CD4-positive, alpha-beta T cell treated with Interleukin-2 at 100 ng/mL for 4 hours (primary cell): ENCODE data around the gene MAP3K9.
"Not testable (repeated sequence)": the region's sequence is repeated elsewhere in the genome, so short reads cannot be mapped to it uniquely, and the experiment has no call there.

Experiments used
- DNase-seq: peaks from one replicate; pipeline ENCODE4 v3.0.0-alpha.2; 2020; ENCODE audit warnings: low spot score

MAP3K9 gene

DNA sequence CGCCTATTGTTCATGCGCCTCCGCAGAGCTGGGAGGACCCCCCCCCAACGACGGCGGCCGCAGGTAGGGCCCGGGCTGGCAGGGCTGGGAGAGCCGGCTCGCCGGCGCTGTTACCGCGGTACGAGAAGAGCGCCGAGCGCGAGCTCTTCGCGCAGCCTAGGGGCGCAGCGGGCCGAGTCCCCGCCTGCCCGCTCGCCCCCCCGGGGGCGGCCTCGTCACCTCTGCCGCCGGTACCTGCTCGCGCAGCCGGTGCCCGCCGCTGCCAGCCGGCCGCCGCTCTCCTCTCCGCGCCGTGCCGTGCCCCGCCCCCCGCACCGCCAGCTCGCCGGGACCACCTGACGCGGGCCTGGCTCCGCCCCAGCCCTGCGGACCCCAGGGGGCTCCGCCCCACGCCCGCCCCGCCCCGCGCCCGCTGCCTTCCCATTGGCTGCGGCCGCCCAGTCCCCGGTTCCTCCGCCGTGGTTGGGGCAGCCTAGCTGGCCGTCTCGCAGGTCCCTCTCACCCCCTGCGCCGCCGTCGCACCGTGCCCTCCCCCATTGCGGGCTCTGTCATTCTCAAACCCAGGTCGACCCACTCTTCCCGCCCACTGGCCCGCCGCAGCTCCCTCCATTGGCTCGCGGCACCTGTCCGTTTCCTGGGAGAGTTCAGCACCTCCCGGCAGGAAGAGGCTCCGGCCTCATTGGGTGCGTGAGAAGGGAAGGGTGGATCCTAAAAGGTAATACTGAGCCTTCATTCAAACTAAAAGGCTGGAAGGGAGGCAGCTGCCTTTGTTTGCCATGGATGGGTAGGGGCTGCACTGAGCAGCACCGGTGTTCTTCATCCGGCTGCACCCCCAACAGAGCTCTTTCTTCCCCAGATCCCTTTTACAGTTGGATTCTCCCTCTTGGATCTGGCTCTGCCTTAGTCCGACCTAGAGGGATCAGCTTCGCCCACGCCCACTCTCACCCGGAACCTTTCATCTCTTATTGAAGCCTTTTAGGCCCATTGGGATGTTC is at the start of gene MAP3K9:
Gene MAP3K9, minus strand, starts transcription at position 289 of the 995 bp plus-strand sequence. CDS start 342 bp downstream, outside the sequence.
- peak; percentile 89 for DNase-seq

DNA sequence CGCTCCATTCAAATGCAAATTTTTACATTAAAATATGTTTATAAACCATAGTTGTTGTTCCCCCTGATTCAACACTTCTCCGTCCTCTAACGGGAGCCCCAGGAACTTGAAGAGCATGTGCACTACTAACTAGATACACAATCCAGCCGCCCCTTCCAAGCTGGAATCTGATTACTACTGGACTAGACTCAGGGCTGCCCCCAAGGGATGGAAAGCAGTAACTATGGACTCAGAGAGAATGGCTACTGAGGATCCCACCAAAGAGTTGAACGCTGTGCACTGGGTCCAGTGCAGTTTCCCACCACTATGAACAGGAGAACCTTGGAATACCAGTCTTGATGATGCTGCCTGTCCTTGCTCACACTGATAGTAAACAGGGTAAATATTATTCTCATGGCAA is 49.3 kb upstream of the MAP3K9 start:
- no peak for DNase-seq

DNA sequence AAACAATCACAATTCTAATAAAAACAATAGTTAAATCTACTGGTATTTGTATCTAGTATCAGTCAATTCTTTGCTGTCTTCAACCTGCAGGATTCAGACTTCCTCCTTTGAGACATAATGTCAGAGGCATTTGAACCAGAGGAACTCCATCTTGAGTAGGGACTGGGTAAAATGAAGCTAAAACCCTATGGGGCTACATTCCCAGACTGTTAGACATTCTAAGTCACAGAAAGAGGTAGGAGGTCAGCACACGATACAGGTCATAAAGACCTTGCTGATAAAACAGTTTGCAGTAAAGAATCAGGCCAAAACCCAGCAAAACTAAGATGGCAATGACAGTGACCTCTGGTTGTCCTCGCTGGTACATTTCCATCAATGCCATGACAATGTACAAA is 48.2 kb upstream of the MAP3K9 start:
- no peak for DNase-seq

DNA sequence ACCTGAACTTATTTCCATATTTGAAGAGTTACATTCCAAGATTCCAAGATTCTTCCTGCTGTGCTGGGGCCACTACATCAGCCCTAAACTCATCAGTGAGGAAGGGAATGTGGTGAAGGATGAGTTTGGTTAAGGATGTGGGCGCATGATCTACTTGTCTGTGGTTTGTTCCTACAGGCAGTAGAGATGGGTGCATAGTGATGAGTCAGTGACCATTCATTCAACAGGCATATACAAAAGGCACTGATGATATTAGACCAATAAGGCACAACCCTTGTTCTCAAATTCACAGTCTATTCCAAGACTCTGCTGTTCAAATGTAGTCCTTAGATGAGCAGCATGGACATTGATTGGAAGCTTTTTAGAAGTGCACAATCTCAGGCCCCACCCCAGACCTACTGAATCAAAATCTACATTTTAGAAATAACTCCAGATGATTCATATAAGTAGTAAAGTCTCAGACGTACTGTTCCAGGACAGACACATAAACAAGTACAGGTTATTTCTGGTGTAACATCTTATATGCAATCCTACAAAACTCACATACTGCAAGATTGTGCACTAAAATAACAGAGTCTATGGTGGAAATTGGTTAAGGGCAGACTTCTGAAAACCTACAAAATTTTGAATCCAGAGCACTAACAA is 47.7 kb upstream of the MAP3K9 start:
- DNase-seq = peak; percentile 7

DNA sequence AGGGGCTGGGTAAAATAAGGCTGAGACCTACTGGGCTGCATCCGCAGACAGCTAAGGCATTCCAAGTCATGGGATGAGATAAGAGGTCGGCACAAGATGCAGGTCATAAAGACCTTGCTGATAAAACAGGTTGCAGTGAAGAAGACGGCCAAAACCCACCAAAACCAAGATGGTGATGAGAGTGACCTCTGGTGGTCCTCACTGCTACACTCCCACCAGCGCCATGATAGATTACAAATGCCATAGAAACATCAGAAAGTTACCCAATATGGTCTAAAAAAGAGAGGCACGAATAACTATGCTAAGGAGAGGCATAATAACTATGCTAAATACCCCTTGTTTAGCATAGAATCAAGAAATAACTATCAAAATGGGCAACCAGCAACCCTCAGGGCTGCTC is 46.2 kb upstream of the MAP3K9 start:
- DNase-seq = no peak

DNA sequence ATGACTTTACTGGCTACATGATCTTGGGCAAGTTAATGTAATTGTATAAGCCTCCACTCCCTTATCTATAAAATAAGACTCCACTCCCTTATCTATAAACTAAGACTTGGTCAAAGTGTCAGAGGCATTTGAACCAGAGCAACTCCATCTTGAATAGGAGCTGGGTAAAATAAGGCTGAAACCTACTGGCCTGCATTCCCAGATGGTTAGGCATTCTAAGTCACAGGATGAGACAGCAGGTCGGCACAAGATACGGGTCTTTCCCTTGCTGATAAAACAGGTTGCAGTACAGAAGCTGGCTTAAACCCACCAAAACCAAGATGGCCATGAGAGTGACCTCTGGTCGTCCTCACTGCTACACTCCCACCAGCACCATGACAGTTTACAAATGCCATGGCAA is 44.3 kb upstream of the MAP3K9 start:
- not testable (repeated sequence) for DNase-seq

DNA sequence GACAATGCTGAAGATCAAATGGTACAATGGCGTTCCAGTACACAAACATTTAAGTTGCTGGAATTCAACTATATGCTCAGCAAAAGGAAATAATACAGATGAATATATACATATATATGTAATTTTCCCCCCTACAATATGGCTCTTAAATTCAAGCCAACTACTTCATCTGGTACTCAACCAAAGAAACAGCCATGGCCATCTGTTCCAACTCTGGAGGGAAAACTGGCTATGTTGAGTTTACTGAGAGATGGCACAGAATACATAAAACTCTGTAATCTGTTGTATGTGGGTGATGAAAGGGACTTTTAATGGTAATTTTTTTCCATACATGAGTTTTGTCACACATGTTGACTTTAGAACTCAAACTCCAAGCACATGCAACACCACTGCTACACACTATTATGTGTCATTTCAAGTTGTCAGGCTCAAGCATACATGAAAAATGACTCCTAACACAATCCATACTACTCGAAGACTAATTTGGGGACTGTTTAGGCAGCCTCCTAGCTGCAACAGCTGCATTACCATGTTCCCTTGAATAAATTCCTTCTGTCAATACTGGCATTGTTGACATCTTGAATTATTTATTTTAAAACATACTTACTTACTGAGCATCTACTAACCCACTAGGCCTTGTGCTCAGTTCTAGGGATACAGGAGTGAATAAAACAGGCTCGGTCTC is 38.2 kb upstream of the MAP3K9 start:
- no peak for DNase-seq

DNA sequence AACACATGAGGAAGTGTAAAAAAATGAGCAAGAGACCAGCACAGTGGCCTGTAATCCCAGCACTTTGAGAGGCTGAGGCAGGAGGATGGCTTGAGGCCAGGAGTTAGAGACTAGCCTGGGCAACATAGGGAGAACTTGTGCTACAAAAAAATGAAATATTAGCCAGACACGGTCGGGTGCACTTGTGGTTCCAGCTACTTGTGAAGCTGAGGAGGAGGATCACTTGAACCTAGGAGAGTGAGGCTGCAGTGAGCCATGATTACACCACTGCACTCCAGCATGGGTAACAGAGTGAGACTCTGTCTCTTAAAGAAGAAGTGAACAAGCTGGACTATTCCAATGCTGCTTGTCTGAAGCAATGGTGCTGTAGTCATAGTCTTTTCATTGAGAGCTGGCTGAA is 36.3 kb upstream of the MAP3K9 start:
- no peak for DNase-seq

DNA sequence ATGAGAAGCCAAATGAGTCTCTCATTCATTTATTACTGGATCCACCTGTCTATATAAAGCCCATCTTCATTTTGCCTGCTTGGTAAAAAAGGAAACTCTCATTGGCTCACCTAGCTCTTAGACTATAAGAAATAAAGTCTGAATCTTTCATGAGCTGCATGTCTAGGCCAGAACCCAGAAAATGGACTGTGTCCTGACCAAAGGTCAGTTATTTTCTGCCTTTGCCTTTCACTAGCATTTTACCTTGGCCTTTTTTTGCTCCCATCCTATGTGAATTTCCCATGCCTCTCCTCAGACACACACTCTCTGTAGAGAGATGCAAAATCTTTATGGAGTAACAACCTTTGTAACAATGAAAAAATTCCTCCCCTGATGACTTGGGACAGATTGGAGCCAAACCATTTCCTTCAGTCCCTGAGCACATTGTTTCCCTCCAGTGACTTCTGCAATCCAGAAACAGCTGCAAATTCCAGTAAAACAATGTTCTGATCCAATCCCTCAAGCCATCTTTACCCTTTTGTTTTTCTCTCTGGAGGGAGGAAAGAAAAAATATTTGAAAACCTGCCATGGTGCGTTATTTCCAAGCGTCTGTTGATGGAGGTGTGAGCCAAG is 33.6 kb upstream of the MAP3K9 start:
- no peak for DNase-seq

DNA sequence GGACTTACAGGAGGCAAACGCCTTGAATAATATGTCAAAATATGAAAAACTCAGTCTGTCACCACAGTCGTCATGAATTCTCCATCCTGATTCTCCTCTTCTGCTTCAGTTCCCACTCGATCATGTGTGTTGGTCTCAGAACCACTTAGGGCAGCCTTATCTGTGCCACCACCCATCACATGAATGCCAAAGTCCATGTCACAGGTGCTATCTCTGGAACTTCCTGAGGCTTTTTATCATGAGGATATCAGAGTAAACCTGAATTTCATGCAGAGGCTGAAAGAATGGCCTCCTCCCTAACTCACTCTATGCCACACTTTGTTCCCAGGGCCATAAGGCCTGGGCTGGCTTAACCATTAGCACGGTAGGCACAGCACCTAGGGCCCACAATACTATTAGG is 28.8 kb upstream of the MAP3K9 start:
- no peak for DNase-seq

DNA sequence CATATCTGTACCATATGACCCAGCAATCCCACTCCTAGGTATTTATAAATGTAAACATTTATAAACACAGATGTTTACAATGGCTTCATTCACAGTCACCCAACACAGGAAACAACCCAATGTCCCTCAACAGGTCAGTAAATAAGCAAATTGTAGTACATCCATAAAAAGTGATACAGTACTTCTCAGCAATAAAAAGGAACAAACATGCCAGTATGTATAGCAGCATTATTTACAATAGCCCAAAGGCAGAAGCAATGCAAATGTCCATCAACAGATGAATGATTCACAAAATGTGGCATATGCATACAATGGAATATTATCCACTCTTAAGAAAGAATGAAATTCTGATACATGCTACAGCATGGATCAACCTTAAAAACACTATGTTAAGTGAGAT is 27.6 kb upstream of the MAP3K9 start:
- no peak for DNase-seq

DNA sequence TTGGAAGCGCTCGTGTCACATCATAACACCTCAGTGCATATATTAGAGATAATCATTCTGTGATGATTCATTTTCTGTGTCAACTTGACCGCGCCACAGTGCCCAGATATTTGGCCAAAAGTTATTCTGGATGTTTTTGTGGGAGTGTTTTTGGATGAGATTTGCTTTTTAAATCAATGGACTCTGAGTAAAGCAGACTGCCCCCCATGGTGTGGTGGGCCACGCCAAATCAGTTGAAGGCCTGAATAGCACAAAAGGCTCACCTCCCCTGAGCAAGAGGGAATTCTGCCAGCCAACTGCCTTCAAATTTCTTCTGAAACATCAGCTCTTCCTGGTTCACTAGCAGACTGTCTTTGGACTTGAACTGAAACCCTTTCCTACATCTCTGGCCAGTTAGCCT is 24.6 kb upstream of the MAP3K9 start:
- no peak for DNase-seq

DNA sequence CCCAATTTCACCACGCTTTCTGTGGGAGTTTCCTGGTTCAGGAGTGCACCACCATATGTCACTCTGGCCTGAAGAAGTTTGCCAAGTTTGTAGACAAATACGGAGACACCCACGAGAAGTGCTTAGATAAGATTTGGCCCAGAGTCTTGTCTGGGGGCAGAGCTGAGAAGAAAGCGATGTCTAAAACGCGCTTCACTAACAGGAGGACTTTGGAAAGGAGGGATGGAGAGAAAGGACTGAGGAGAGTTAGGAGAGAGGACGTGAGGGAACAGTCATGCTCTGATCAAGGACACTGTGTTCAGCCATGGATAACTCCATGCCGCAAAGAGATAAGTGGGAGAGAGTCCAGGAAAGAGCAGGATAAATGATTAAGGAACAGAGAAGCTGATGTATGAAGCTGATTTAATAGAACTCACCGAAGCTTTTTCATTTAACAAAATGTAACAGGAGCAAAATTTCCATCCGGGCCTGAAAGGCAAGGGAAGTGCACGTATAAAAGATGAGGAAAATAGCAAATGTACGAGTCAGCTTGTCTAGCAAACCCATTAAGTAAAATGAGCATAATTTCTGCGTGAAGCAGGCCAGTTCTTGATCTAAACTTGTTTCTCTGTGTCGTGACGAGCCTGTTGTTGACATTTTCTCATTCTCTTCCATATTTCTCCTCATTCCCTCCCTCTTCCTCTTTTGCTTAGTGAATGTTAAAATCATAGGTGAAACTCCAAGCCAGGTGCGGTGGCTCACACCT is 23.4 kb upstream of the MAP3K9 start:
- no peak for DNase-seq

DNA sequence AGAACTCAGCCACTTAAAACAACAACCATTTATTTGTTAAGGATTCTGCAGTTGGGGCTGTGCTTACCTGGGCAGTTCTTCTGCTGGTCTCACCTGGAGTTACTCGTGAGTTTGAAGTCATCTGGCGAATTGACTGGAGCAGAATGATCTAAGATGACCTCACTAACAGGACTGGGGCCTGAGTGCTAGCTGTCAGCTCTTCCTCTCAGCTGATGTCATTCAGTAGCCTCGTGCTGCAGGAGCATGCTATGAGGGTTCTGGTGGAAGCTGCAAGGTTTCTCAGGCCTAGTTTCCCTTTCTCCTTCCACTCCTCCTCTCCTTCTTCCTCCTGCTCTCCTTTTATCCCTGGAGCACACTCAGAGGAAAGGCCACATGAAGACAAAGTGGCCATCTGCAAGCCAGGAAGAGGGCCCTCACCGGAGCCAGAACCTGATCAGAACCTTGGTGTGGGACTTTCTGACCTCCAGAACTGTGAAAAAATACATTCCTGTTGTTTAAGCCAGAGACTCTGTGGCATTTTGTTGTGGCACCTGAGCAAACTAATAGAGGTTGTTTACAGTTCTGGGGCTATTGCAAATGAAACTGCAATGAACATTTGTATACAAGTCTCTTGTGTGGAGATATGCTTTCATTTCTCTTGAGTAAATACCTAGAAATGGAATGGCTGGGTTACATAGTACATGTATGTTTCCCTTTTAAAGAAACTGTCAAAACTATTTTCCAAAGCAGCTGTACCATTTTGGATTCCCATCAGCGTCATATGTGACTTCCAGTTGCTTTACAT is 21.9 kb upstream of the MAP3K9 start:
- no peak for DNase-seq

DNA sequence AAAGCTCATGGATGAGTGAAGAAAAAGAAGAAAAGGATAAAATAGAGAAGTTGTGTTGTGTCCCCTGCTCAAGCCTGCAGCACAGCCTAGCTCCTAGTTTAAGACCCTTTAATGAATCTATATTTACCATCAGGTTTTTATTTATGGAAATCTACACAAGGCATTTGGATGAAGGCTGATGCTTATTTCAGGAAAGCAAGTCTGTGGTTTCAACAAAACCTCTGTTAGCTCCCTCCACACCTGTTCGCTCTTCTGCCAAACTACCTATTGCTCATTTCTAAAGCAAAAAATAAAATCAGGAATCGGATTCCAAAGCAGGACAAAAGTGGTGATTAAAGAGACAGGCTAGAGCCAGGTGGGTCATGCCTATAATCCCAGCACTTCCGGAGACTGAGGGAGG is 18.9 kb upstream of the MAP3K9 start:
- DNase-seq = no peak

DNA sequence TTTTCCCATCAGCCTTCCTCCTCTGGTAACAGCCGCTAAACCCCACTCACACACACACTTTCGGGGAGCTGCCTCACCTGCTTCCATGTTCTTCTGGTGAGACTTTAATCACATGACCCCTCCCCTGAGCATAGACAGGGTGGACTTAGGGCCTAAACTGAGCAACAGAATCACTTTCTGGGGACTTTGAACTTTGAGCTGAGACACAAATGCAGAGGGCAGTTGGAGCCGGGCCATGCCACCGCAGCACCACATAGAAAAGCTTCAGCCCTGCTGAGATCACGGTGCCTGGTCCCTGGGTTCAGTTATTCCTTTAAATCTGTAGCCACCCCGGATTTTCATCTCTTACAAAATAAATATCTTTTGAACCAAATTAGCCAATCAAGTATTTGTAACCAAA is 18.4 kb upstream of the MAP3K9 start:
- no peak for DNase-seq

DNA sequence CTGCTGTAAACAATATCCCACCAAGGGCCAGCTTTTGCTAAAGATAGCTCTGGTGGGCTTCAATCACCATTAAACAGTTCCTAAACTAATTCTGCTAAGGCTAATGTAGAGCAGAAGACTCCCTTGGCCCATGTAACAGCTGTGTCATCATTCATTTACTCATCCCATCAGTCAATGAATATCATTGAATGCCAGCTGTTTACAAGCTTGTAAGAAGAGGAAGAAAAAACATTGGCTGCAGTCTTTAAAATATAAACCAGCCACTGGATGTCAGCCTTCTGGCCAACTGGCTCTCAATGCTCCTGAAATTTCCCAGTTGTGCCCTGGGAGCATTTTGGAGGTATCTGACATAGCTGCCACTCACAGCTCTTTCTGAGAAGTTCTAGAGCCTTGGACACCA is 18.0 kb upstream of the MAP3K9 start:
- DNase-seq = no peak

DNA sequence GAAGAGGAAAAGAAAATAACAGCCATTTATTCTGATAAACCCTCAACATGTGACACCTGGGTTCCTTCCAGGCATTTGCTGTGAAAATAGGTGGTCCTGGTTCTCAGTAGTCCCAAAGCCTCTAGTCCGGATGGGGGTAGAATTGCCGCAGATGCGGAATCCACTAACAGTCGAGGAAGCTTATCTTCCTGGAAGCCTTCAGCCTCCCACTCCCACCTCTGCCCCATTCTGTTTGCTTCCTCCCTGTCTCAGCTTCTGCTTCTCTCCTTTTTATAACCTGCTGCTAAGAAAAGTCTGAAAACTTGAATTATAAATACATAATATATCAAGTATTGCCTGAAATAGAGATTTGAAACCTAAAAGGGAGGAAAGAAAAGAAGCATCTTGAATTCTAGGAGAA is 14.0 kb upstream of the MAP3K9 start:
- no peak for DNase-seq

DNA sequence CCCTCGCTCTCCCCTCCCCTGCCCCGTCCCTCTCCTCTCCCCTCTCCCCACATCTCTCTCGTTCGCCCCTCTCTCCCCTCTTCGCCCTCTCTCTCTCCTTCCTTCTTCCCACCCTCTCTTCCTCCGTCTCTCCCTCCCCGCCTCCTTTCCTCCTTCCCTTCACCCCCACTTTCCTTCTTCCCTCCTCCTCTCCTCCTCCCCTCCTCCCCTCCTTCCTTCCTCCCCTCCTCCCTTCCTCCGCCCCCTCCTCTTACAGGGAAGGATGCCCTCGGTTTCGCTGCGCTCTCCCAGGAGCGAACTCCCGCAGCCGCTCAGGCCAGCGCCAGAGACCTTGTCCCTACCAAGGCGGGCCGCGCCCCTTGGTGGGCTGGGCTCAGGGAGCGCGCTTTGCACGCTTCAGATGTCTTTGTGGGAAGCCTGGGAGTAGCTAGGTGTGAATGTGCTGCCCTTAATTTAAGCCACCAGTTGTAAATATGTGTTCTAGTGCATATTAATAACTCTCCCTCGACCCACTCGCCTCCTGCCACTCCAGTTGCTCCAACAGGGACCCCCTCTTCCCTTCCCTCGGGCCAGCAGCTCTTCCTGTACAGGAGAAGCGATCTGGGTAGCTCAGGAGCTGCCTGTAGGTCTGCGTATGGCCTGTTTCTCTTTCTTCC is 13.3 kb upstream of the MAP3K9 start:
- DNase-seq = no peak
